Ammon's horn (tissue), 1 donor: ENCODE data around the gene DDR2.
"Not testable (repeated sequence)": the region's sequence is repeated elsewhere in the genome, so short reads cannot be mapped to it uniquely, and the experiment has no call there.

ENCODE experiments used
- DNase-seq: peaks from one replicate; pipeline ENCODE4 v3.0.0-alpha.2; 2016; ENCODE audit warnings: low spot score

The DDR2 gene

DNA sequence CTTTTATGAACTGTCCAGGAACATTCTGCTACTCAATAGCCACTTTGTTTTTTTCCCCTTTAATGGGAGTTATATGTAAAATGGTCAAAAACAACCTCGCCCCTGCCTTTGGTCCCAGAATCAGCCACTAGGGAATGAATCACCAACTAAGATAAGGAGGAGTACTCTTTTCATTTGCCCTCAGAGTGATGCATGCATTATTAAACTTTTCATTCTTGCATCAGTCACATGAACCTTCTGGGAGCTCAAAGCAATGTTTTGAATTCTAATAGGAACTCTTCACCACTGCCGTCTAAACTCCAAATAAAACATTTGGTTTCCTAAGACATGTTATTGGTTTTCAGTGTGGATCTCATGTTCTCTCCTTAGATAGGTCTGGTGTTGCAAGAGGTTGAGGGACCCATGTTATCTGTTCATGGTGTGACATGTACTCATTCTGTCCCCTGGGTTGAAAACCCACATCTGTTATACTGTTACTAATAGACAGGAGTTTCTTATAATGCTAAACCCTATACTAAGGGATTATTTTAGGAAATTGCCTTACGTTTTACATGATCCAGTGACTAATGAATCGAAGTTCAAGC, 140.4 kb downstream of the DDR2 start:
- no peak for DNase-seq

GRCh38 chr1:162774007-162774406, 141.7 kb downstream of the DDR2 start:
- DNase-seq, result no peak

GRCh38 chr1:162779043-162779442, 146.8 kb downstream of the DDR2 start:
- no peak for DNase-seq

GRCh38 chr1:162782671-162783070, 150.4 kb downstream of the DDR2 start:
- DNase-seq, result no peak

- not testable (repeated sequence) for DNase-seq
Measured at GRCh38 chr1:162784926-162785325, 152.7 kb downstream of the DDR2 start.

- not testable (repeated sequence) for DNase-seq
Measured at GRCh38 chr1:162788783-162789182, 156.5 kb downstream of the DDR2 start.

- DNase-seq, result peak; percentile 83
Measured at GRCh38 chr1:162790303-162790984, 158.2 kb downstream of the DDR2 start, which contains the start of gene HSD17B7. Gene HSD17B7 (plus strand): TSS chr1:162790702. CDS start chr1:162790801, 99 bp downstream.

GRCh38 chr1:162790985-162791357, 158.7 kb downstream of the DDR2 start:
- DNase-seq, result peak; percentile 23

- not testable (repeated sequence) for DNase-seq
Measured at GRCh38 chr1:162794284-162794683, 162.0 kb downstream of the DDR2 start.

- DNase-seq, result not testable (repeated sequence)
Measured at GRCh38 chr1:162796617-162797279, 164.5 kb downstream of the DDR2 start.

DNA sequence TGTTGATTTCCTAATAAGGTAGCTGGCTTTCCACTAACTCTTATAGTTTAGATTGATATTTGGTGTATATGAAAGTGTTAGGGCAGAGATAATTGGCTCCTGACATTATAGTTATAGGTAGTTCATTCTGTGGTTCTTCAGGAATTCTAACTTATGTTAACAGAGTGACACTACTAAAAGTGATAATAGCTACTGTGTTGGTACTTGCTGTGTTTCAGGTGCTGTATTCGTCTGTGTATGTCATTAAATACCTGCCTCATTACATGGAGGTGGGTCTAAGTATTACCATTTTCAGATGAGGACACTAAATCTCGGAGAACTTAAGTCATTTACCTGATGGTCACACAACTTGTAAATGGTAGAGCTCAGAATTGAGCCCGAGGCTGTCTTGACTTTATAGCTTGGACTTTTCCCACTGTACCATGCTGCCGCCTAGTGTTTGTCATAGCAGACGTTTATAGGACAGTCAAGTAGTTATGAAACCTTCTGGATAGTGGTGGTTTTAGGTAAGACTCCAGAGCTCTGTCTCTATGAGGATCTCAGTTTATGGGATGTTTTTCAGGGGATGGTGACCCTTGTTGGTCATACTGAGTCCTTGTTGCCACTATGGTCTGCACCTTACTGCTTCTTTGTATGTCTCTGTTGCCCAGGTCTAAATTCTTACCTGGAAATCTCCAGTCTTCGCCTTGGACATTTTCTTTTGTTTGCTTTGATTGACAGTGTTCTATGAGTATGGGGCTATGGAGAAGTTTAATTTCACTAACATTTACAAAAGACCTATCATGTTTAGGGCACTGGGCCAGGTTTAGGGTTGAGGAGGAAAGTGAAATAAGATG, 167.9 kb downstream of the DDR2 start:
- DNase-seq, result peak; percentile 76

DNA sequence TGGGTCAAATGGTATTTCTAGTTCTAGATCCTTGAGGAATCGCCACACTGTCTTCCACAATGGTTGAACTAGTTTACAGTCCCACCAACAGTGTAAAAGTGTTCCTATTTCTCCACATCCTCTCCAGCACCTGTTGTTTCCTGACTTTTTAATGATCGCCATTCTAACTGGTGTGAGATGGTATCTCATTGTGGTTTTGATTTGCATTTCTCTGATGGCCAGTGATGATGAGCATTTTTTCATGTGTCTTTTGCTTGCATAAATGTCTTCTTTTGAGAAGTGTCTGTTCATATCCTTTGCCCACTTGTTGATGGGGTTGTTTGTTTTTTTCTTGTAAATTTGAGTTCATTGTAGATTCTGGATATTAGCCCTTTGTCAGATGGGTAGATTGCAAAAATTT, 175.2 kb downstream of the DDR2 start:
- not testable (repeated sequence) for DNase-seq

- not testable (repeated sequence) for DNase-seq
Measured at GRCh38 chr1:162812357-162812756, 180.1 kb downstream of the DDR2 start.

DNA sequence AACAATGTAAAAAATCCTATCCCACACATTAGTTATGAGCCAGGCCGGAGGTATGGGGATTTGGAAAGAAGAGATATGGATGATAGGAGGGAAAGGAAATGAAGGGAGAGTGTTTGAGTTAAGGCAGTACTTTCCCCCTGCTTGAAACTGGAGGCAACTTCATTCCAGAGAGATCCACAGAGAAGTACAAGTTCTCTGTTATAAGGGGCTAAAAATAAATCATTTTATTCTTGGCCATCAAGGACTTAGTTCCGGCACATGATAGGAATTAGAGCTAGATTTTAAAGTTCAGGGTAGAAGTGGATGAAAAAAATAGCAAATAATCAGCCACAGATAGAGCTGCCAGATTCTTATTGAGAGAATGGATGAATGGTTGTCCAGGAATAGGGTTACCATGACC, 185.9 kb downstream of the DDR2 start:
- not testable (repeated sequence) for DNase-seq

GRCh38 chr1:162818666-162819065, 186.4 kb downstream of the DDR2 start:
- not testable (repeated sequence) for DNase-seq

- DNase-seq, result peak; percentile 44
Measured at GRCh38 chr1:162822391-162823200, 190.3 kb downstream of the DDR2 start.

DNA sequence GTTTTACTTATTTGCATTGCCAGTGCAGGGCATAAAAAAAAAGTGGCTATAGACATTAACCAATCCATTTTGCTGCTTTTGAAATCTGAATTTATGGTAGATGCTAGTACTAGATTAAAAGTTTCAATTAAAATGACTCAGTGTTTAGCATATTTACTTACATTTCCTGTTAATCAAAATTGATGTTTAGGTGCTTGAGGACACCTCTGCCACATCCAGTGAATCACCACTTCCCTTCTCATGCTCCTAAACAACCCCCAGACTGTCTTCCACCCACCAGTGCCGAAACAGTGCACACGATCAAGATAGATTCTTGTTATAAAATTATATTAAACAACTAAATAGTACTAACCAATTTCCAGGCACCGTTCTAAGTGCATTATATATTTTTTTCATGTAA, 191.0 kb downstream of the DDR2 start:
- DNase-seq, result no peak

DNA sequence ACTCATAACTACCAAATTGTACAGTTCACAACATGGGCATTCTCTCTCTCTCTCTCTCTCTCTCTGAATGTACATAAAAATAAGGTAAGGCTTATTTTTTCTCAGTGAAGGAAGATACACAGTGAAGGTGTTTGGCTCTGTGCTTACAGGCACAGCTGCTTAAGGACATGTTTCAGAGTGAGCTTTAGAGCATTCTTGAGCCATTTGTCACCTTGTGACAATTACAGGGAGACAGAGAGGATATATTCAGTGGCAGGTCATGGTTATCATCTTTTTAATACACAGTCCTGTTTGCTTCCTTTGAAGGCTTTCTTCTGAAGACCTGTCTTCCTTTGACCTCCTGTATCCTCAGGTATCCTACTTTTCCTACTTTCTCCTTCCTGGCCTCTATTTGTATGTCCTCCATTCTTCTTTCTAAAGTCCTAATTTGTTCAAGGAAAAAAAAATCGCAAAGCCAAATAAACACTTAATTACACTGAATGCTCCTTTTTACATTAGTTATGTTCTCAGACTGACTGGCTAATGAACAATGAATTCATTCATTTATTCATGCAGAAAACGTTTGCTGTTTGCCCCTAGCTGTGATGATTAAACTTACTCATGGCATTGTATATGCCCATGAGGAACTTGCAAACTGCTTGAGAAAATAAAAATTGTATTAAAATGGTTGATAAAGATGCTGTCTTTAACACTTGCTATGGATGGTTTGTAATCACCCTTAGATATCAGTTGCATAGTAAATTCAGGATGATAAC, 191.7 kb downstream of the DDR2 start:
- DNase-seq, result no peak

GRCh38 chr1:162829268-162829667, 197.0 kb downstream of the DDR2 start:
- DNase-seq, result no peak

DNA sequence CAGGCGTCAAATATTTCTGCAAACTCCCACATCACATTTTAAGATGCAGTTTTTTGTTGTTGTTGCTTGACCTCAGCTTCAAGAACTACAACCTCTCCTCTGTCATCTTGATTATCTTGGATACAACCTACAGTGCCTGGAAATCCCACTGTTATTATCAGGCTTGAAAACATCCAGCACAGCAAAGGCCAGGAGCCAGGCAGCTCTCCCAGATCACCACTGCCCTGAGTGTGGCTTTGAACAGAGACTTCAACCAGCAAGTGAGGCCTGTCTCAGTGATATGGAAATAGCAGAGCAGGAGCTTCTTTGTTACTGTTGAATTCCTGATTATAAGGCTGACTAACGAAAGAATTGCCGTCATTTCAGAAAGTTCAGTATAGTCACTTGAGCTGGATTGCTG, 200.2 kb downstream of the DDR2 start:
- DNase-seq, result no peak
